G401 (cell line): Measurements from ENCODE around the gene IRX4. TPM values are rescaled to one million over a fixed set of nuclear protein-coding genes. Genes with fewer than 3 reads are reported as not detected.

Experiments used
- DNase-seq: peaks from one replicate; pipeline ENCODE4 v3.0.0-alpha.2; 2015; ENCODE audit warnings: low spot score
- in situ Hi-C: cut with HindIII; loops from 2 replicates; pipeline ENCODE4 v1.10.0; 2016; ENCODE audit warnings: low sequenced_read_pairs, mixed read lengths
- total RNA-seq: library from RNA; depleted of rRNA; stranded (reverse); fragments of >200 nt; shearing (Covaris generic); gene quantifications from 2 replicates; pipeline ENCODE4 v1.2.3, GENCODE V29; 2014; rRNA removed

Gene IRX4
- total RNA-seq, 1 experiment from 2014 or later = not detected

DNA sequence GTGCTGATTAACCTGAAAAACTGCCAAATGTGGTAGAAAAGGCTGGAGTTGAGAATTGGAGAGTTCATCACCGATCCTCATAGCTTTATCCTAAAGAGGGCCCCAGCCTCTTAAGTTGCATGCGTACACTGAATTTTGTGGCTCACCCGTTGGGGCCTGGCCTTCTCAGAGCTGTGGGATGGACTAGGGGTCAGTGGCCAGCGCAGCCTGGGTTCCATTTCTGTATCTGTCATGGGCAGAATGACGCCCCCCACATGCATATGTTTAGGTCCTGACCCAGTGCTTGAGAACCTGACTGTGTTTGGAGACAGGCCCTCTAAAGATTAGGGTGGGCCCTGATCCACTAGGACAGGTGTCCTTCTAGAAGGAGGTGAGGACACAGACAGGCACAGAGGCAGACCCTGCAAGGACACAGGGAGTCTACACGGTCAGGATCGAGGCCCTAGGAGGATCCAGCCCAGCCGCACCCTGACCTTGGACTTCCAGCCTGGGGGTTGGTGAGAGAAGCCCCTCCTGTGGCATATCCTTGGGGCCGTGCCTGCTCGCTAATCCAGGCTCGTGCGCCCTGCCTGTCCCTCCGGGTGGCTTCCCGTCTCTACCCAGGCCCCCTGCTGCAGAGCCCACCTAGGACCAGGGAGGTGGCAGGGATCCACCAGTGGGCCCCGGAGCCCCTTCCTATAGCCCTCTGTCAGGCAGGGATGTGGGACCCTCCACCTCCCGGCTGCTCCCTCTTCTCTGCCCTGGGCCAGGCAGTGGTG, 49.3 kb downstream of the IRX4 start:
- in situ Hi-C loops = no loop called here

DNA sequence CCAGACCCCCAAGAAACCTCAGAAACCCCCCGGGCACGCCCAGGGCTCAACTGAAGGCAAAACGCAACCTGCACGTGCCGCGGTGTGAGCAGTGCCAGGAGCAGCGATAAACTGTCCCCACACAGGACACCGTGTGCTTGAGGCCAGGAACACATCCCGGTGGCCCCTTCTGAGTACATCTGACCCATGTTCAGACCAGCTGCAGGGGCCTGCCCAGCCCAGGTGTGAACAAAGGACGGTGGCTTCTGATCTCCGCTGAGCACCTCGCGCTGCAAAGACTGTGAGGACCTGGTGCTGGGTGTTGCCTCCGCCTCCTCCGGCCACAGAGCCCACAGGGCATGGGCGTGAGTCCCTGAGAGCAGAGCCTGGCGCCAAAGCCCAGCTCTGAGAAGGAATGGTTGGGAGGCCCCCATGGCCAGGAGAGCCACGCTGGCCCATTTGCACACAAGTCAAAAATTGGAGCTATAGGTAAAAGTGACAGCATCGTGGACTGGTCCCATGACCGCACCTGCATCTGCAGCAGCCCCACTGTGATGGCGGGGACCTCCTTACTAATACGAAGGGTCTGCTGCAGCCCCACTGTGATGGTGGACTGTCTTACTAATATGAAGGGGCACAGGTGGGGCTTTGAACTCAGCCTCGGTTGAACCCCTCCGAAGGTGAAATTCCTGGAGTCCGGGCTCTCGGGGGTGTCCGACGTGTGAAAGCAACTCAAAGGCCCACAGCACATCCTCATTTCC, 50.0 kb downstream of the IRX4 start:
- DNase-seq = no peak
- in situ Hi-C loops = no loop called here

More for the DNA sequence above, 49.3 kb downstream of the IRX4 start:
- DNase-seq = no peak

DNA sequence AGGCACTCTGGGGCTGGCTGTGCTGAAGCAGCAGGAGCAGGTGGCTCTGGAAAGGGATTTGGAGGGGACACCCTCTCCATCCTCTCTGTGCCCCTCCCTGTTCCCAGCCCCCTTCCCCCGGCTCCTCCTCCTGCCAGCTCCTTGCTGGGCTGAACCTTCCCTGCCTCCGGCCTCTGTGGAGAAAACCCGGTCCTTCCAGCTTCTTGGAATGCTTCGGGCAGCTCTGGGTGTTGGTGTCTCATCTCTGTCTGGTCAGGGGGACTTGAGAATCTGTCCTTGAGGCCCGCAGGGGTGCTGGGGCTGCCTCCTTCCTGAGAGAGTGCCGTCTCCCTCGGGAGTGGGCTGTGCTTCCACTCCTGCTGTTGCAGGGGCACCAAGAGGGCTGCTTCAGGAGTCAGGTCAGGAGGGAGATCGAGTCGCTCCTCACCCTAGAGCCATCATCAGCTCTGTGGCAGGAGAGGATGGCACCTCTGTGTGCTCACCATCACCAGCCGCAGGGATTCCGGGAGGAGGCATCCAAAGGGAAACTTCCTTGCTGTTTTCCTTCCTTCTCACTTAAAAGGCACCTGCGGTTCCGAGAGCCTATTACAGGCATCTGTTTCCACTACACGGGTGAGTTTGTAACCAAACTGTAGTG, 50.9 kb downstream of the IRX4 start:
- no peak for DNase-seq
- in situ Hi-C loops = no loop called here

DNA sequence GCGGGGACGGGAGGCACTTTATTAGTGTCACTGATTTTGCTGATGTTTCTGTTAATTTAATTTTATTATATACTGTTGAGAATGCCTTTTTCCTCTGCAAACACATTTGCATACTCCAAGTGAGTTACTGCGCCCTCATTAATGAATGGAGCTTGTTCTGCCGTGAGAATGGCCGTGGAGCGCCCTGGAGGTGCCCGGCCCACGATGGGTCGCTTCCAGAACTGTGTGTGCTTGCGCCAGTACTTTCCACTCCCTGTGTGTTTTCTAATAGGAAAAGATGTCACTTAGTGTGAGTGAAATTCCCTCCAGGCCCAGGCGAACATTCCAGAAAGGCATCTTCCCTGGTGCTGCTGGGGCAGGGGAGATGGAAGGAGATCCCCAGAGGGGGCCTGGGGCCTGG, 51.5 kb downstream of the IRX4 start:
- DNase-seq = no peak
- in situ Hi-C loops = no loop called here

DNA sequence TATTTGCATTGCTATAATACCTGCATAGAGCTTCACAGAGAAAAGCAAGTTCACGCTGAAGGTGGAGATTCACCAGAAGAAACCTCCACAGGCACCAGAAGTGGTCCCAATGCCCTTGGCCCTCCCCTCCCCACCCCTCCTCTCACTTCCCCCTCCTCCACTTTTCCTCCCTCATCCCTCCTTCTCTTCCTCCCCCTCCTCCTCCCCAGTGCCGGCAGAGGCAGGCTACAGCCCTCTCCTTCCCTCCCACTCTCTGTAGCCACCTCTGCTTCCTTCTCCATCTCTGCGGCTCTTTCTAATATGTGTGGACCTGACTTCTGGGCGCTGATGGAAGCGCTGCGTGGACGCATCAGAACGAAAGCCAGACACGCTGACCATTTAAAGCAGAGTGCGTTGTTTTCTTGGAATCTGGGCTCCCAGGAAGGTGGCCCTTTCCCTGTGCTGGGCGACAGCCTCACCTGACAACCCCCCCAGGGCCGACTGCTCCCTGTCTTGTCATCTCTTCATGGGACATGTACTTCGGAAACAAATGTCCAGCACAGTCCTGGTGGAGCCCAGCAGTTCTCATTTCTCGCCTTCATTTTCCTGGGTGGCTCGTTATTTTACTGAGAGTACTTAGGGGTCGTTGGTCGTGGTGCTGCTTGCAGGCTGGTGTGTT, 52.0 kb downstream of the IRX4 start:
- no peak for DNase-seq
- in situ Hi-C loops = no loop called here

DNA sequence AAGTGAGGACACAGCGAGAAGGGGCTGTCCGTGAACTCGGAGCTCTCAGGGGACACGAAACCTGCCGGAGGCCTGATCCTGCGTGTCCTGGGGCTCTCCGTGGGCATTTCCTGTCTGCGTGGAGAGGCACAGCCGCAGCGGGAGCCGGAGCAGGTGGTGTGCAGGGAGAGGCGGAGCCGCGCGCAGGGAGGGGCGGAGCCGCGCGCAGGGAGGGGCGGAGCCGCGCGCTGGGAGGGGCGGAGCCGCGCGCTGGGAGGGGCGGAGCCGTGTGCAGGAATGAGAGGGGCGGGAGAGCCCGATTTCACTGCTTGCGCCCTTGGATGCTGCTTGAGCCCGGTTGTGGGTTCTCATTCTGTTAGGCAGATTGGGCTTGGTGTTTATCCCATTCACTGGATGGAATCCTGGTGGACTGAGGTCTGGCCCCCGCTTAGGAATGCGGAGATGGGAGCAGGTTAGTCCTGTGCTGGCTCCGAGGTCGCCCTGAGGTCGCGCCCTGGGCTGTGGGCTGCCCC, 54.8 kb downstream of the IRX4 start:
- no peak for DNase-seq
- in situ Hi-C loops = no loop called here

Other genes with a start within 250 kb of the IRX4 start
- gene MRPL36, start 83.1 kb downstream of the IRX4 start, total RNA-seq = 39.4 and 85.0 TPM in 2 replicates
- 94.3 and 107 TPM in 2 replicates for gene NDUFS6, start 81.5 kb downstream of the IRX4 start, total RNA-seq